HG03039 (cell line): Measurements from ENCODE around the gene SLC6A7.
A peak's percentile ranks its signal among the peaks of the same experiment; 100 is the strongest.
"Not testable (repeated sequence)": the region's sequence is repeated elsewhere in the genome, so short reads cannot be mapped to it uniquely, and the experiment has no call there.

Source experiments
- ATAC-seq: cut with Tn5 transposase; IDR thresholded peaks from one replicate; pipeline ENCODE4 v1.9.1; 2021; ENCODE audit warnings: mild to moderate bottlenecking, moderate library complexity; ENCODE audit not compliant: unreplicated experiment

Gene SLC6A7

DNA sequence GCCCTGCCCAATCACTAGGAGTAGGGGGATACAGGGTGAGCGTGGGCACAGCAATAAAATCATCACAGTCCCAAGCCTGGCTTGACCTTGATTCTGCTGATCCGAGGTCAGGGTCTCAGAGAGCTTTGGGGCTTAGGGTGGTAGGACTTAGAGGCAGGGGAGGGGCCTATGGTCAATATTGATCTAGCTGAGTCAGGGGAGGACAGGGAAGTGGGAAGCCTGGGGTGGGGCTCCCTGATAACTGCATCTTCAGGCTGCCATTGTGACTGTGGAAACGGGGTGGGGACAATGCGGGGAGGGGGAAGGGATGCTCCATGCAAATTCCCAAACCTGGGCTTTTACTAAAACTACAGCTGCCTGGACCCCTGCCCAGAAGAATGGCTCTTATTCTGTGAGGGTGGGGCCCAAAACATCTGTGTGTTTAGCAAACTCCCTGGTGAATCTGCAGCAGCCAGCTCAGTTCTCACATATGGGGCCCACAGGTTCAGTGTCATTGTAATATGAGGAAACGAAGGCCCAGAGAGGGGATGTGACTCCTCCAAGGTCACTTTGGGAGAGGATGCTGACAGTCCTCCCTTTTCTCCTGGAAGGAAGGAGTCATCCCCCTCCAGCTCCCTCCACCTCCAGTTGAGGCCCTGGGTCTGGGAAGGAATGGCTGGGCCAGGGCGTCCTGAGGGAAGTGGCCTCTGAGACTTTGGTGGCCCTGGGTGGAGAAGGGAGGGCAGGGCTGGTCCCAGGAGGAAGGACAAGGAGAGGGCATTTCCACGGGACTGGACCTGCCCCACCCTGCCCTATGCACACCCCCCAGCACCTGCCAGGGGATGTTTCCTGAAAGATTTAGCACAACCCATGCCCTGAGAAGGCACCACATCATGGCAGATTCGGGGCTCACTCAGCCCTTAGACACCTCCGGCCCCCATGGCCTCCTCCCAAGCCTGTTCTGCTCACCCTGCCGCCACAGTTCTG is 26.4 kb downstream of the SLC6A7 start:
- no peak for ATAC-seq

DNA sequence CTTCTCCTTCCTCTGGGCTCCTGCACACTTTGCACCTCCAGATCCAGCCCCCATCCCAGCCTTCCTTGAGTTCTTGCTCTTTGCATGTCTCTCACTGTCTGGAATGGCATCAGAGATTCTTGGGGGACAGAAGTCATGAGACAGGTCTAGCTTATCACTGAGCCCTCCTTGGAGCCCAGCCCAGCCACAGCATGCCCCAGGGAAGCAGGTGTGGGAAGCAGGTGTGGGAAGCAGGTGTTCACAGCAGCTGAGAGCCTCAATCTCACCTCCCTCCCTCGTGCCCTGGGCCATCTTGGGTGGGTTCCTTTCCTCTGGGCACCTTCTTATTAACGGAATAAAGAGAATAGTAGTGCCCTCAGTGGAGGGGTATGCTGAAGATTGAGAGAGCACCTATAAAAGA is 27.2 kb downstream of the SLC6A7 start:
- no peak for ATAC-seq

DNA sequence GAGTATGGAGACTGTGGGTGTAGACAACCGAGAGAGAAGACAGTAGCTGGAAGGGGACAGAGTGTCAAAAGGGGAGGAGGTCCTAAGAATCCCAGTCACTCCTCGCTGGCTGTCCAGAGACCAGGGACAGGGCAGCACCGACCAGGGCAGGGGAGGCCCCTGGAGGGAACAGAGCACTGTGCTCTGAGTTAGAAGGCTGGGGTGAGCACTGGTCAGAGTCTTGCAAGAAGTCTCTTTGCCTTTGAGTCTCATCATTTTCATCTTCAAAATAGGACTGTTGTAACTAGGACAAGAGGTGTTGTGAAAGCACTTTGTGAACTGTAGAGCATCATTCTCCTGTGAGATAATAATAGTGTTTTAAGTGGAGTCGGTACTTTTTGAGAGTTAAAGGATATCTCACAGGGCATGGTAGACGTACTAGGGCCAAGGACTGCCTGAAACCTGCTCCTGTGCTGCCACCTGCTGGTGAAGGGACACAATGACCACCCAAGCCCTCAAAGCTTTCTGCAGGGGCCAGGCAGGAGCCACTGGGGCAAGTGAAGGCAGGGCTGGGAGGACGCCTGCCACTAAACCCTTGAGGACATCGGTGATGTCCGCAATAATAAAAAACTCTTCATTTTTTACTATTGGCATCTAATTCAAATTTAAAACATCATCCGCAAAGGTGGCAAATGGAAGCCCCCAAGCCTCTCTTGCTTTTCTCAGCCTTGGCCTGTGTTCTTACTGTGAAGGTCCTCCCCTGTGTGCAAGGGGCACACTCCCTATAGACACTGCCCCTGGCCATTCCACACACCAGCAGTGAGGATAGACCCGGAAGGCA is 28.2 kb downstream of the SLC6A7 start:
- peak; percentile 80 for ATAC-seq

DNA sequence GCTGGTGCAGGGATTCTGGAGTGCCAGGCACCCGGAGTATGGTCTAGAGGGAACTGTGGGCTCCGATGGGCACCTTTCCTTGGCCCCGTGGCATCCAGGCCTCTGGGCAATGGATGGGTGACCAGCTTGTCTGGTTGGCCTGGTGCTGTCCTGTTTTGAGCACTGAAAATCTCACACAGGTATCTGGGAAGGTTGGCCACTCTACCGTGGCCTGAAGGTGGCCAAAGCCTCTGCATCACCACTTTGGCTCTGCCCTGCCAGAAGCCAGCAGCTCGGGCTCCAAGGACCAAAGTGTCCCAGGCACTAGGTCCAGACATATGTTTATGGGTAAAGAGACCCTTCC is 28.8 kb downstream of the SLC6A7 start:
- no peak for ATAC-seq

DNA sequence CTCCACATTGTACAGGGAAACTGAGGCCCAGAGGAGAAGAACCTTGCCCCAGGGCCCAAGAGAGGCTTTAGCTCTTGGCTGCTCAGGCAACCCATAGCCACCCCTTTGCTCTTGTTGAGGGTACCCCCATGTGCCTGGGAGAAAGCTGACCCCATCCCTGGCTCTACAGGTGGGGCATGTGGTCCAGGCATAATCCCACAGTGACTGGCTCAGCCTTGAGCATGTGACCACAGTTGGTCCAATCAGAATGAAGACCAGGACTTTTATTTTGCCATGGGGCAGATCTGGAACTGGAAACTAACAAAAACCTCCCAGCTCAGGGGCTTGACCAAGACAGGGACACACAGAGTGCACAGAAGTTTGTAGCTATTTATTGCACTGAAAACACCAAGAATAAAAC is 29.3 kb downstream of the SLC6A7 start:
- ATAC-seq = no peak

DNA sequence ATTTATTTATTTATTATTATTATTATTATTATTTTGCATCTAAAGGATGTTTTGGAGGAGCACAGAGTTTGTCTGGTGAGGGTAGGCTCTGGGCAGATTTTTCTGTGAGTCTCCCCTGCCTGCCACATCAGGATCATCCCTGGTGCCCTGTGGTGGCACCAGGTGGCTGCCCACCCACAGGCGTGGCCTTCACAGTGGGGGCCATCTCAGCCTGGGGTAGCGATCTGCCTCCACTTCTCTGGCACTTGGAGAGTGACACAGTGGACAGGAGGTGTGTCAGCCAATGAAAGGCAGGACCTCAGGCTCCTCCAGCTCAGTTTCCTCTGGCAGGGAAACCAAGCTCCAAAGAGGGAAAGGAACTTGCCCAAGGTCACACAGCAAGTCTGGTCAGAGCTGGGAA is 30.0 kb downstream of the SLC6A7 start:
- ATAC-seq = no peak

DNA sequence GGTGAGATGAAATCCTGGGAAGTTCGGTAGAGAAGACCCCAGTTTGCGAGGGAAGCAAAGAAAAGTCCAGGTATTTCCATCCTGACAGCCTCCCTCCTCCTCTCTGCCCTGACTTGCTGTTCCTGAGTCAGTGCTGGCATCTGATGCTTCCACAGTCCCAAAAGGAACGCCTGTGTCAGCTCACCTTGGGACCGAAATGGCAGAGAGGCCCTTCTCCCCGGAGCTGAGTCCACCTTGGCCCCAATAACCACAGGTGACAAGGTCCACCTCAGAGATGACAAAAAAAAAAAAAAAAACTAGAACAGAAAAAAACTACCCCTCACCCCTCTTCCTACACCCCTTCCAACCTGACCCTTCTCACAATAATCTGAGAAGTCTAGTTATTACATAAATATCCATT is 31.6 kb downstream of the SLC6A7 start:
- ATAC-seq = no peak

DNA sequence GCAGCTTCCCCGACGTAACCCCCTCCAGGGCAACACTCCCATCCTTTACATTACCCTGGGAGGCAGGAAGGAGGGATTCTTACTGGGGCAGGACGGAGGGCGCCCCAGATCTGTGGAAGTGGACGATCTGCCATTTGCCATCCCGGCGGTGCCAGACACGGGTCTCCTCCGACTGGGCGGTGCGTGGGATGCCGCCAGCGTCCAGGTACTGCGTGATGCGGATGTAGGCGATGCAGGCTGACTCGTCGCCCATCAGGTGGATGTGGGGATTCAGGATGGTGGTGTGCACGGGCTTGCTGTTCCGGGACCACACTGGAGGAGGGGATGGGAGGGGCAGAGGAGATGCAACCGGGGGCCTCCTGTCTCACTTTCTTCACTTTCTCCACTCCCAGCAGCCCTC is 33.0 kb downstream of the SLC6A7 start:
- ATAC-seq = no peak

DNA sequence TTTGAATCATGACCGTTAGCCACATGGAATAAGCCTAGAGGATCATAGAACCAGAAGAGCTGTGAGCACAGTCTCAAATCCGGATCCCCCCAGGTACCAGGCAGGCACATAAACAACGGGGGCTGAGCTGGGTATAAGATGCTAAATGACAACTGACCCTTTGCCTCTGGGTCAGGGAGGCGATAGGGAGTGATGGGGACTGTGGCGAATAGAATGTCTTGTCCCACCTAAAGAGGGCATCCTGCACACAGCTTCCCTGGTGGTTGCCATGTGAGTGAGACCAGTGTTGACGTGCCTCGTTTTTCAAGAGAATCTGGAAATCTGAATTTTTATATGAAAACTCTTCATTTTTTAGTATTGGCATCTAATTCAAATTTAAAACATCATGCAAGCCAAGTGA is 33.6 kb downstream of the SLC6A7 start:
- no peak for ATAC-seq

DNA sequence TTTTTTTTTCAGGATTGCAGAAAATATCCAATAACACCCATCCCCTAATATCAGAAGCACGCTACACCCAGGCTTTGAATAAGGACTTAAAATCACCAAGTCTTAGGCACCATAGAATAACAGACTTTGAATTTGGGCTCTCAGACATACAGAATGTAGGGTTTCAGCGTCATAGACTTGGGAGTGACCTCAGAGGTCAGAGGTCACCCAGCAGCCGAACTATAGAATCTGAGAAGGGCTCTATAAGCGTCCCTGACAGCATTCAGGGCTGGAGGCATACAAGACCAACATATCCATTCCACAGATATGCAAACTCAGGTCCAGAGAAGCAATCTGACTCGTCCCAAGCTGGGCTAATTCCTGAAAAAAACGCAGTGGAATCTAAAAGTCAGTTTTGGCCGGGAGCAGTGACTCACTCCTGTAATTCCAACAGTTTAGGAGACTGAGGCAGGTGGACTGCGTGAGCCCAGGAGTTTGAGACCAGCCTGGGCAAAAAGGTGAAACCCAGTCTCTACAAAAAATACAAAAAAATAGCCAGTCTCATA is 34.7 kb downstream of the SLC6A7 start:
- no peak for ATAC-seq

DNA sequence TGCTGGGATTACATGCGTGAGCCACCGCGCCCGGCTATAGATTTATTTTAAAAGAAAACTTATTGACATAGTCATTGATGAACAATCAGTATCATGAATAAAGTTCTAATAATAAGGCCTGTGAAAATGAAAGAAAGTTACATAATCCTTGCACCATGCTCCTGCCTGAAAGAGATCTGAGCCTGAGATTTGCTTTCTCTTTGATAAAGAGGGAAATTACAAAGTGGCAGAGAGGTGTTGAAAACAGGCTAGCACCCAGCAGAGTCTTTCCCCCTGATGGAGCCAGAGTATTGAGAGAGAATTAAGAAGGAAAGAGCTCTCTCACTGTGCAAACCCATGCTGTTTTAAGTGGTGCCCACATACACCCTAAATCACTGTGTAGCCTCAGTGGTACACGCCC is 37.2 kb downstream of the SLC6A7 start:
- ATAC-seq = no peak

DNA sequence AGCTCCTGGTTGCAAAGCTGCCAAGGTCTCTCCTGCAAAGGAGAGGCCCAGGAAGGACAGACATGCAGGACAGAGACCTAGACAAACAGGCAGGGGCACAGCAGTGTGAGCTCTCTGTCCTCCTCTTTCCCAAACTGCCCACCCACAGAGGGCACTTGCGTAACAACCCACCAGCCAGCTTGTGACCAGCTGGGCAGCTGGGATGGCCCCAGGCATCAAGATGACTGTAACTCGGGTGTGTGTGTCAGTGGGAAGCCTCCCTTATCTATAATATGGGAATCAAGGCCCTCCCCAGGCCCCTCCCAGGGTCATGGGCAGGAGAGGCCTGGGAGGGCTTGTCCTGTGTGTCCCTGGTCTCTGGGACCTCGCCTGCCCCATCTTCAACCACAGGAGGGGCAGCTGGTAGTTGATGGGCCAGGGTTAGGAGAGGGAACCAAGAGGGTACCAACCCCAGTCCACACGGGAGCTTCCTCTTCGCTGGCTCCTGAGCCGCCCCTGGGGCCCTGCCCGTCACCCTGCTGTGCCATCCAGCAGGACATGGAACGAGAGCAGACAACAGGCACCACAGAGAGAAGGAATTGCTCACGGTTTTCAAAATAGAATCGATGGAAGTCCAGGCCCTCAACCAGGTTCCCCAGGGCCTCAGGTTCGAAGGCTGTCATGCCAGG is 37.9 kb downstream of the SLC6A7 start:
- ATAC-seq = no peak

DNA sequence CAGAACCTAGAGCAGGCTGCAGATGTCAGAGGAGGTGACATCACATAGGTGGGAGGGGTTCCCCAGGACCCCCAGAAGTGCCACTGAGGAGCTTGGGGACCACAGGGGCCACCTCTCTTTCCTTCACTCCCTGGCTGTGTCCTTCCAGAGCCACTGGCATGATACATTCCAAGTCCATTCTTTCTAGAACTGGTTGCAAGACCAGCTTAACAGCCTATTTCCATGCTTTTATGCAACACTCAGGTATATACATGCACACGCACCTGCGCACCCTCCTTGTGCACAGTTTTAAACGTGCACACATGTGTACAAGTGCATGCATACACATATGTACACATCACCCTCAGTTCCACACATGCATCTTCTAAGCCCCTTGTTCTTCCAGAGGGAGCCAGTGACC is 39.7 kb downstream of the SLC6A7 start:
- no peak for ATAC-seq

DNA sequence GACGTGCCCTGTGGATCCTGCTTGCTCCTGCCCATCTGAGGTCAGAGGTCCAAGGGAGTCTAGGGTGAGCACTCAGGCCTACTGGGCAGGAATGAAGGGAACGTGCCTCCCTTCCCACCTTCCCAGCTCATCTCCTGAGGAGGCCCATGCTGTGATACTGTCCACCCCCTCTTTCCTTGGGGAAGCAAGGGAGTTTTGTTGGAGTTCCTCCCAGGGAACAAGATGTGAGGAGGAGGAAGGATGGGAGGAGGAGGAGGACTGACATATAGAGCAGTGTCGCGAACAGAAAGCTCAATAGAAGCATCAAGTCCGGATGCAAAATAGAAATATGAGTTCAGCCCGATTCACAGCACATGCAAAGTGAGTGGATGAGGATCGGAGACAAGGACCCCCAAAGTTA is 41.0 kb downstream of the SLC6A7 start:
- ATAC-seq = no peak

DNA sequence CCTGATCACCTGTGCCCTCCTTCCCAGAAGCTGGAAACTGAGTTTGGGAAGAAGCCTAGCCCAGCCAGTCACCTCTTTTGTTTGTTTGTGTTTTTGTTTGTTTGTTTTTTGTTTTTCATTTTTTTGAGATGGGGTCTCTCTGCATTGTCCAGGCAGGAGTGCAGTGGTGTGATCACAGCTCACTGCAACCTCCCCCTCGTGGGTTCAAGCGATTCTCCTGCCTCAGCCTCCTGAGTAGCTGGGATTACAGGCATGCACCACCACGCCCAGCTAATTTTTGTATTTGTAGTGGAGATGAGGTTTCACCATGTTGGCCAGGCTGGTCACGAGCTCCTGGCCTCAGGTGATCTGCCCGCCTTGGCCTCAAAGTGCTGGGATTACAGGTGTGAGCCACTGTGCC is 43.8 kb downstream of the SLC6A7 start:
- not testable (repeated sequence) for ATAC-seq

DNA sequence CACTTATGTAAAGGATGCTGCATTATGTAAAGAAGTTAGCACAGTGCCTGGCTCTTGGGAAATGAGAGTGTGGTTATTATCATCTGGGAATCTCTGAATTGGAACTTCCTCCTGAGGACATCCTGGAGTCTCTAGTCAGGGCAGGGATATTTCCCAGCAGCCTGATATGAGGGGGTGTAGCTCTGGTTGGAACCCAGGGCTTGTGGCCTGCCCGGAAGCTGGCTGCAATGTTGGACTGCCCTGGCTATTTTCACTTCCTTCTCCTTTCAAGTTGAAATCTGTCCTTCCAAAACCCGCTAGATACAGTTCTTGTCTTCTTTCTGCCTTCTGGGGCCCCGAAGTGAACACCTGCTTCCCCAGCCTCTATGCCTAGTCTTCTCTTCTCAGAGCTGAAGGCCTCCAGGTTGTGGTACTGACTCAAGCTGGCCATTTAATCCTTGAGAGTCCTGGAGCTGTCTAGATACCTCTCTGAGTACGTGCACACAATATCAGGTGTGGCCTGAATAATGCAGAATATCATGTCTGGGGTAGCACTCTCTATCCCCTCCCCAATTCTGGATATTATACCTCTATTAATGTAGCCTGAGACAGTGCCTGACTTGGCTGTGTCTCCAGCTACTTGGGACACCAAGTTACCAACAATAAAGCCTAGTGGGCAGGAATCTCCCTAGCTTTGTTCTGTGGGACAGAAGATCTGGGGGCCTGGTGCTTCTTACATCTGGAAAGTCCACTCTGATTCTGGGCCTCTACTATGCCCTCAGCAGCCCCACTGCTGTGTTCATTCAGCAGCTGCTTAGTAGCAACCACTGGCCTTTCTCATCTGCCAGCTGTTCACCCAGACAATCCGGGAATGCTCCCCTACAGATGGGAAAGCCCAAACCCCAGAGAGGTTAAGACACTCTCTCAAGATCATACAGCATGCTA is 45.0 kb downstream of the SLC6A7 start:
- no peak for ATAC-seq

DNA sequence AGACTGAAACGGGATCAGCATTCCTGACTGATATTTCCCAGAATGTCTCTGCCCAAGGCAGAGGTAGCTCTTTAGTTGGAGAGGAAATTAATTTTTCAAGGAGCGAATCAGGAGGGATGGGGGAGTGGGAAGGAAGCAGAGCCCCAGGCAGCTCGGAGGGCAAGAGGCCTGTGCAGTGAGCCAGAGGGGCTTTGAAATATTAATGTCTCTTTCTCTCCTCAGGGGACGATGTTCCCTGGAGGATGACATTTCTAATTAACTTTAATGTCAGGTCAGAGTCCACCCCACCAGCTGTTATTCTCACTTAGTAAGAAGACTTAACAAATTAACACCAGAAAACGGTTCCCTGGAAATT is 45.6 kb downstream of the SLC6A7 start:
- no peak for ATAC-seq

DNA sequence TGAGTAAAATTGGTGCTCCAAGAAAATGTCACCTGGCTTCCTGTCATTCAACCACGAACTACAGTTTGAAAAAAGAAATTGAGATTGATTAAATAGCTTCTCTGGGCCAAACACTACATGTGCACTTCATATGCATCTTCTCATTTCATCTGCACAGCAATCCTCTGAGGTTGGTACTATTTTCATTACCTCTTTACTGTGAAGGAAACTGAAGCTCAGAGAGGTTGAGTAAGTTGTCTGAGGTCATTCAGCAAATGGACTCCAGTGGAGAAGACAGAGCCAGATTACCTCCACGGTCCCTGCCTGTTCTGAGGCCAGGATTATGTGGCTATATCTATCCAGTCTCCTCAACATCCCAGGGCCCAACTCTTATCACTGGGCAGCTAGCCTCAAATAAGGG is 46.5 kb downstream of the SLC6A7 start:
- ATAC-seq = no peak

DNA sequence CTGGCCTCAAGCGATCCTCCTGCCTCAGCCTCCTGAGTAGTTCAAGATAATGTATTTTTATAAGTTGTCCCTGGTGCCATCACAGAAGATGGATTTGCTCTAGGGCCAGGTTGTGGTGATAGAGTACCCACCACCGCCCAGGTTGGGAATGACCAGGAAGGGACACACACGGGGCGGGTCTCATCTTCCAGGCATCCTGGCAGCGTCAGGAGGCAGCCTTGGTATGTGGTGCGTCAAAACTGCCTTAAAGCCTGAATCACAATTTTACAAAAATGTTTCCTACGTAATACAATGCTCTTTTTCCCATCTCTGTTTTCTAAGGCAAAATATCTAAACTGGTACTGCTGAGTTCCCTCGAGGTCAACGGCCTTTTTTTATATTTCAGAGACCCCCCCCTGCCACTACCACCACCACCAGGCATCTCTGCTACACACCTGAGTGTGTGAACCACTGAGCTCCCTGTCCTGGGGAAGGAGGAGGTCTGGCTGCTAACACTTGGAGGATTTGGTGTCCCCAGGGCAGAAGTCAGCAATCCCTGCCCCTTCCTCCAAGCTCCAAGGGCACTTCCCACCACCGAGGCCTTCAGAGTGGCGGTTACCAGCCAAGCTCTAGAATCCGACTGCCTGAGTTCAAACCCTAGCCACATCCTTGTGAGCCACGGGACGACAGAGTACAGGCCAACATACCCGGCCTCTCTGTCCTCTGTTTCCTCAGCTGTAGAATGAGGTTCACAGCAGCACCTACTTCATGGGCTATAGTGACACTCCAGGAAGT is 47.3 kb downstream of the SLC6A7 start:
- no peak for ATAC-seq

DNA sequence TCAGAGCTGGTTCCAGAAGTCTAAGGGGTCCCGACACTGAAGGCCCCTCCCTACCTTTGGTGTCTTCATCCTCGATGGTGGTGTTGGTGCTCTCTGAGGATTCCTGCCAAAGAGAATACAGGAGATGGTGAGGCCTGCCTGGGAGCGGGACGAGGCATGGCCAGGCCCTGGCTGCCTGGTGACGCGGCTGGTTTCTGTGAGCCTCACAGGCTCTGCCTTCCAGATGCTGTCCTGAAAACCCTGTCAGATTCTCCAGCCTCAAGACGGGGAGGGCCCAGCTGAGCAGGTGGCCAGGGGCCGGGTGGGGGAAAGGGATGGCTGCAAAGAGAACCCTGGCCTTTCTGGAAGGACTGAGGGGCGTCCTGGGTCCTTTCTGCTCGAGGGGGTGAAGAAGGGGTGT is 48.8 kb downstream of the SLC6A7 start:
- no peak for ATAC-seq
